ENCODE data around the gene G6PC3.

The G6PC3 gene

GRCh38 chr17:44106801-44107200, 36.3 kb downstream of the G6PC3 start:
- Histone ChIP-seq H3K4me1 (ENCODE audit: control insufficient read depth, insufficient read depth, low read length) (peaks cover 21% of the 10 kb centered on the region), H3K36me3 (ENCODE audit: control insufficient read depth in 2 of 2, insufficient read depth in 1 of 2, low read length in 2 of 2) (peaks cover 0 to 8% of the 10 kb centered on the region in 2 experiments; a peak in 2 of 3 replicates), H3K9me3 (ENCODE audit: control insufficient read depth, insufficient read depth, low read depth, low read length) (no peaks in the 10 kb centered on the region), H3K4me3 (ENCODE audit: low read depth, low read length) (no peak overlapping the region), H3K27ac (ENCODE audit: extremely low read depth, low read depth, low read length) (no peak overlapping the region)
- ChIA-PET POLR2A (interaction anchor here (0.6 to 1.3 kb wide), 5 partner anchors 16 to 37 kb away, joined by 3 to 11 read pairs (median 4); partner anchors contain the start of gene HDAC5), CTCF (interaction anchor here (0.6 to 3.1 kb wide), 7 partner anchors 9 to 417 kb away, joined by 3 to 12 read pairs (median 4); no protein-coding TSS in a partner anchor)
- TF ChIP-seq ZBTB49 (tag by site-specific recombination; IDR thresholded peaks at IDR 0.05; ENCODE audit: low read depth) (no peak), KLF16 (tag by site-specific recombination; IDR thresholded peaks at IDR 0.05) (no peak), ZFP3 (tag by site-specific recombination; IDR thresholded peaks at IDR 0.05; ENCODE audit: low read depth) (no peak), INSM2 (tag by site-specific recombination; IDR thresholded peaks at IDR 0.05) (no peak), ZBTB26 (tag by site-specific recombination; optimal IDR thresholded peaks at IDR 0.05) (no peak), ZNF2 (tag by site-specific recombination; IDR thresholded peaks at IDR 0.05) (no peak), PRDM4 (tag by site-specific recombination; IDR thresholded peaks at IDR 0.05) (no peak), ZNF521 (tag by site-specific recombination; IDR thresholded peaks at IDR 0.05) (no peak), ZNF433 (tag by site-specific recombination; IDR thresholded peaks at IDR 0.05; ENCODE audit: low read depth) (no peak), ZNF24 (tag by site-specific recombination; IDR thresholded peaks at IDR 0.05) (no peak), HOXD13 (CRISPR knock-in tag; IDR thresholded peaks at IDR 0.05; ENCODE audit: borderline replicate concordance) (no peak), ZEB2 (tag by site-specific recombination; IDR thresholded peaks at IDR 0.05) (no peak), ZNF266 (tag by site-specific recombination; IDR thresholded peaks at IDR 0.05; ENCODE audit: low read depth) (no peak)

- no peak overlapping the region for H3K4me3 ChIP-seq (ENCODE audit: low read depth, low read length)
- peaks cover 24% of the 10 kb centered on the region for H3K4me1 ChIP-seq (ENCODE audit: control insufficient read depth, insufficient read depth, low read length)
- H3K9me3 ChIP-seq (ENCODE audit: control insufficient read depth, insufficient read depth, low read depth, low read length) = no peaks in the 10 kb centered on the region
- ChIA-PET CTCF (interaction anchor here (0.5 to 1.8 kb wide), 7 partner anchors 12 to 165 kb away, joined by 3 to 8 read pairs (median 3); partner anchors contain the start of gene HDAC5), POLR2A (interaction anchor here (0.6 to 5.1 kb wide), 8 partner anchors 9 to 46 kb away, joined by 3 to 34 read pairs (median 3); partner anchors contain the start of genes HDAC5 and LSM12)
- peaks cover 0 to 12% of the 10 kb centered on the region in 2 experiments; a peak in 2 of 3 replicates for H3K36me3 ChIP-seq (ENCODE audit: control insufficient read depth in 2 of 2, insufficient read depth in 1 of 2, low read length in 2 of 2)
- no peak overlapping the region for H3K27ac ChIP-seq (ENCODE audit: extremely low read depth, low read depth, low read length)
- TF ChIP-seq PRDM10 (tag by site-specific recombination; IDR thresholded peaks at IDR 0.05) = peak; percentile 63; the same call in 1 of the 2 replicates
- TF ChIP-seq ZNF23 (tag by site-specific recombination; IDR thresholded peaks at IDR 0.05; ENCODE audit: borderline replicate concordance) = no peak
- no peak for TF ChIP-seq EGR2 (tag by site-specific recombination; IDR thresholded peaks at IDR 0.05; ENCODE audit: low read depth)
- peak; percentile 40; the same call in 1 of the 2 replicates for TF ChIP-seq PATZ1 (tag by site-specific recombination; IDR thresholded peaks at IDR 0.05)
- TF ChIP-seq ZNF600 (tag by site-specific recombination; IDR thresholded peaks at IDR 0.05) = peak; percentile 61
- peak; percentile 61; the same call in 1 of the 2 replicates for TF ChIP-seq ZNF121 (tag by site-specific recombination; IDR thresholded peaks at IDR 0.05)
Measured at GRCh38 chr17:44108440-44109311, 38.1 kb downstream of the G6PC3 start.
